ENCODE measurements around the gene KMT2D.

GRCh38 chr12:49054096-49054495, 6.5 kb downstream of the KMT2D start:
- TF ChIP-seq CTCF (IDR thresholded peaks at IDR 0.05; ENCODE audit: extremely low read depth in 1 of 2, insufficient read depth in 1 of 2, low read depth in 1 of 2, low read length in 2 of 2) (no peak), POLR2A (IDR thresholded peaks at IDR 0.05; ENCODE audit: low read depth, low read length) (no peak), MAX (IDR thresholded peaks at IDR 0.05; ENCODE audit: insufficient read depth, insufficient read length) (no peak), POLR2AphosphoS5 (IDR thresholded peaks at IDR 0.05; ENCODE audit: insufficient read depth, low read depth, low read length) (no peak)

All from endothelial cell of umbilical vein (primary cell).